G401 (cell line): ENCODE measurements around the gene C22orf23. TPM values are rescaled to one million over a fixed set of nuclear protein-coding genes. Genes with fewer than 3 reads are reported as not detected.

Experiments
- DNase-seq: peaks from one replicate; pipeline ENCODE4 v3.0.0-alpha.2; 2015; ENCODE audit warnings: low spot score
- in situ Hi-C: cut with HindIII; loops from 2 replicates; pipeline ENCODE4 v1.10.0; 2016; ENCODE audit warnings: low sequenced_read_pairs, mixed read lengths
- total RNA-seq: library from RNA; depleted of rRNA; stranded (reverse); fragments of >200 nt; shearing (Covaris generic); gene quantifications from 2 replicates; pipeline ENCODE4 v1.2.3, GENCODE V29; 2014; rRNA removed

Gene C22orf23
- total RNA-seq, 1 experiment from 2014 or later = not detected

DNA sequence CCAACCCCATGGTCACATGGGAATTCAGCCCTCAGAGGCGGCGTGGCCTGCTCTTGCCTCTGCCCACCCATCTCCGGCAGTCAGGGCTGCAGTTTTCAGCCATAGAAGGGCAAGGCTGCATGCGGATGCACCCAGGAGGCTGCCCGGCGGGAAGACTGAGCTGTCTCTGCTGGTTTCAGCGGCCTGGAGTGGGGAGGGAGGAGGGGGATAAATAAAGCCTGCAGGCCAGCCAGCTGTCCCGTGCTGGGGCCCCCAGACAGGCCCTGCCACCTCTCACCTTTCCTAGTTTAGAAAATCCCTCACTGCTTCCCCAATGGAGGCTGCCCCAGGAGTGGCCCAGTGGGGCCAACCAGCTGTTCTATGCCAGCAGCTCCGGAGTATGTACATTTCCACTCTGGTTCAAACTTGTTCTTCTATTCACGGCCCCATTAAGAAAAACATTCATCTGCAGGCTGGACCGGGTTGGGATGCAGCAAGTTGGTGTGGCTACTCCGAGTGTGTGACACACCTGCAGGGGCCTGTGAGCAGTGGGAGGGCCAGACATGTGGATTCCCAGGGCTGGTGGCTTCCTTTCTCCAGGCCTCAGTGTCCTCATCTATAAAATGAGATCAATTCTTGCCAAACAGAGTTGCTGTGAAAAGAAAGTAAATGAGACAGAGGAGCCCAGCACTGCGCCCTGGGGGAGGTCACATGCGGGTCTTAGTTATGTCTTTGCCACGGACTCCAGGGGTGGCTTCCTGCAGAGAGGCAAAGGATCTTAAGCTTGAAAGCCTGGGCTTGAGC is 42.3 kb downstream of the C22orf23 start:
- in situ Hi-C loops = no loop called here
- no peak for DNase-seq

DNA sequence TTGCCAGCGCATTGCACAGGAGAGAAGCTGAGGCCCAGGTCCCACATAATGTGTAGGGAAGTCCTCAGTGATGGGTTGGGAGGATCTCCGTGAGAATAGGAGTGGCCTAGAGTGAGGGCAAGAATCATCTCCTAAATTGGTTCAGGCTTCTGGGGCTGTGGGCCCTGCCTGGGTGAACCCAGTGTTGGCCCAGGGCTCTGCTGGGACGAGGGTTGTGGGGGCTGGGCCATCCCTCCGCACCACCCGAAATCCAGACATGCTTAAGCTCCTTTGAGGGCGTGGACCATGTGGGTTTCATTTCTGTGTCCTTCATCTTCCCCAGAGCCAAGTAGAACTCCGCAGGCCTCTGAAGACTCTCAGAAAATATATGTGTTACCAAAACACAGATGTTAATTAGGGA is 43.6 kb downstream of the C22orf23 start:
- in situ Hi-C loops = no loop called here
- no peak for DNase-seq

DNA sequence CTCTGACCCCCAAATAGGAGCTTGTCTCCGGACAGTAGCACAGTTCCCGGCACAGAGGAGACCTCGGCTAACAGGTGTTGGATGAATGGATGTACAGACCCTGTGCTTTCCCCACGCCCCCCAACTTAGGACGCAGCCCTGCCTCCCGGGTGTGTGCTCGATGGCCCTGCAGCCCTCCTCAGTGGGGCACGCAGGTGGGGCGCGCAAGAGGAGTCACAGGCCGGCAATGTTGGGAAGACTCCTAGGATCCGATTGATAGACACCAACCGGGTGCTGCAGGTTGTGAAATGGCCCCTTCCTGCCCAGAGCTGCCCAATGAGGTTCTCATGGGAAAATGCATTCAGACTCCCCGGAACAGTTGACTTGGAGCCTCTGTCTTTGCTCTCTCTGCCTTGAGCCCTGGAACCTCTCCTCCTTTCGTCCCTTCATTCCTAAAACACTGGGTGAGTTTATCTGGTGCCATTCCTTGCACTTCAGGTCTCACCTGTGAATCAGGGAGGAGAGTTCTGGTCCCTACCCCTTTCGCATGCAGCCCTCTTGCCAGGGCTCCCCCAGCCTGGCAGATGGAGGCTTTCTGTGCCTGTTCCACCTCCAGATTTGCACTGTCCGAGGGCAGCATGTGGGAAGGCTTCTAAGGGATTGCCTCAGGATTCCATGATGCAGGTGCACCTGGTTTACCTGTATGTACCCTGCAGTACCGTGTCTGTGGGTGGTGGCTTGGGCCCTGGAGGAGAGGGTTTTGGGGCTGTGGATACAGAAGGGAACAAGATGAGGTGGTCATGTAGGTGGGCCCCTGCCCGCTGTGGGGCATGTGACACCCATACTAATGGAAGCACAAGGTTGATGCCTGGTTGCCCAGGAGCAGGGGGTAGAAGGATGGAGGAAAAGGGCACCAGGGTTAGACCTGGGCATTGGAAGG is 46.1 kb downstream of the C22orf23 start:
- DNase-seq = peak; percentile 60
- in situ Hi-C loops = no loop called here

DNA sequence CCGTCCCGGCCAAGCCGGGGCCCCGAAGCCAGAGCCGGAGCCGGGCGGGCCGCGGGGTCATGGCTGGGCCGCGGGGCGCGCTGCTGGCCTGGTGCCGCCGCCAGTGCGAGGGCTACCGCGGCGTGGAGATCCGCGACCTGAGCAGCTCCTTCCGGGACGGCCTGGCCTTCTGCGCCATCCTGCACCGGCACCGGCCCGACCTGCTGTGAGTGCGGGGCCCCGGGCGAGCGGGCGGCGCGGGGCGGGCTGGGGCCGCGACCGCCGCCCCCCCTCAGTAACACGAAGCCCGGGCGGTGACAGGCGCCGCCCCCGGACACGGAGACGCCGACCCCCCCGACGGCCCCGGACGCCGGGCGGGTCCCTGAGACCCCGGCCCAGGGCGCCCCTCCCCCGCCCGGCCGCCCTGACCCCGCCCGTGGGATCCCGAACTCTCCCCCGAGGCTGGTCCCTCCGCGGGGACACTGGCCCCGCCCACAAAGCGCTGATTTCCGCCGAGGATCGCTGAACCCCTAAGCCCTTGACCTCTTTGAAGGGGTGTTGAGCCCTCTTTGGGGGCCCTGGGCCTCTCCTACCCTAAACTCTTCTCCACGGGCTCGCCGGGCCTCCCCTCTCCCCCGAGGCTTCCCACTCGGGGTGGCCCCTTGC is 46.9 kb downstream of the C22orf23 start:
- no peak for DNase-seq
- in situ Hi-C loops = no loop called here

DNA sequence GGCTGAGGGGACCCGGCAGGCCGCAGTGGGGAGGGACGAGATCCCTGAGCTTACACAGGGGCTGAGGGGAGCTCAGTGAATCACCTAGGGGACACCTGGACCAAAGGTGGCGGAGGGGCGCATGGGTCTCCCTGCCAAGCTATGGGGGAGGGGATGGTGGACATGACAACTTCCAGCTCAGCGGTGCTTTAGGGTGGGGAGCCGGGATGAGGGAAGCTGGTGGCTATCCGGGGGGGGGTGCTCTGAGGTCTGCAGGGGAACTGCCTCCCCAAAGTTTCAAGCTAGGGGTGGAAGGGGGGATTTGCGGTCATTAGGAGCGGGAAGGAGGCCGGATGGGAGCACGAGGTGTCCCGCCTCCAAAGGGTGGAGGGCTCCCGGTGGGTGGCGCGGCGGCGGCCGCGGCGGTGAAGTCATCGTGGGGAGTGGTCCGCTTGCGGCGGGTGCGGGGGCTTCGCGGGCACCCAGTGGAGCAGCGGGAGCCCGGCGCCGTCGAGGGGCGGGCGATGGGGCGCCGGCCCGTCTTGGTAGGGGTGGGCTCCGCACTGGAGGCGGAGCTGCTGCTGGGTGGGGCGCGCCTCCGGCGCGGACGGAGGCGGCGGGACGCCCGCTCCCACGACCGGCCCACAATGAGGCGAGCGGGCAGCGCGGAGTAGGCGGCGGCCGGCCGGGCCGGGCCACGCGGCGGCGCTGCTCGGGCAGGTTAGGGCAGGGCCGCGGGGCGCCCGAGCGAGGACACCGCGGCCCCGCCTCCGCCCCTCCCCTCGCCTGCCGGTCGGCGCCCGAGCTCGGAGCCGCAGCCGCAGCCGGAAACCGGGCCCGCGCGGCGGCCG is 47.7 kb downstream of the C22orf23 start, which contains the start of gene MICALL1:
Gene MICALL1 (plus strand): TSS at position 764 of the 830 bp plus-strand sequence. CDS start 126 bp downstream, outside the sequence.
- in situ Hi-C loops = no loop called here
- DNase-seq = peak; percentile 61

DNA sequence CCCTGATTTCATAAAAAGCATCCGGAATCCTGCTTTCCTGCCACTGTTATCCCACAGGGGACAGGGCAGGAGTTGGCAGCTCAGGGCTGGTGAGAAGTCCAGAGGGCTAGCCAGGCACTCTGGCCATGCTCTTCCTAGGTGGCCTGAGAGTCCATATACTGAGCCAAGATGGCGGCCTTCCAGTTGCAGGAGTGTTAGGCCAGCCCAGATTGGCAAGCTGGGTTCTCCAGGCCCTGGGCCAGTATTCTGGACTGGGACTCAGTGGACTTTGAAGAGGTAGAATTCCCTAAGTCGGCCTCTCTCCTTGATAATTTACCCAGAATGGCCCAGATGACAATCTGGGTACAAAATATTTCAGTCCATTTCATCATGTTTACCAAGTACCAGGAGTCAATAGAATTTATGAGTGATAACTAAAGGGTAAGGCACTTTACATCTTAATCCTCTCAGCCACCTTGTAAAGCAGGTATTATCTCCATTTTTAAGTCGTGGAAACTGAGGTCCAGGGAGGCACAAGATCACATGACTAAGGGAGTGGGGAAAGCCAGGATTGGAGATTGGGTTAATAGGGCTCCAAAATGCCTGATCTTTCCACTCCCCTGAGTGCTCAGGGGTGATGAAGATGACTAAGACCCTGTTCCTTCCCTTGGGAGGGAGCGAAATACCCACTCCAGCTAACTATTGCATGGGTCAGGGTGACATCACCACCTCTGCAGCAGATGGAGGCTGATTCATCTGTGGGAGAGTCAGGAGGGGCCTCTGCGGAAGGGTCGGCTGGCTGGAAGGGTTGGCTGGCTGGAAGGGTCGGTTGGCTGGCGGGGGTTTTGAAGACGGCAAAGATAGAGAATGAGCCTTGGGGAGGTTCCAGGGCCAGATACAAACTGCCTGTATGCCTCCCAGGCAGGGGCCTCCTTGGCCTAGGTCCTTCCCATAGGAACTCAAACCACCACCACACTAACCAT is 48.5 kb downstream of the C22orf23 start:
- DNase-seq = peak; percentile 91
- in situ Hi-C loops = no loop called here

DNA sequence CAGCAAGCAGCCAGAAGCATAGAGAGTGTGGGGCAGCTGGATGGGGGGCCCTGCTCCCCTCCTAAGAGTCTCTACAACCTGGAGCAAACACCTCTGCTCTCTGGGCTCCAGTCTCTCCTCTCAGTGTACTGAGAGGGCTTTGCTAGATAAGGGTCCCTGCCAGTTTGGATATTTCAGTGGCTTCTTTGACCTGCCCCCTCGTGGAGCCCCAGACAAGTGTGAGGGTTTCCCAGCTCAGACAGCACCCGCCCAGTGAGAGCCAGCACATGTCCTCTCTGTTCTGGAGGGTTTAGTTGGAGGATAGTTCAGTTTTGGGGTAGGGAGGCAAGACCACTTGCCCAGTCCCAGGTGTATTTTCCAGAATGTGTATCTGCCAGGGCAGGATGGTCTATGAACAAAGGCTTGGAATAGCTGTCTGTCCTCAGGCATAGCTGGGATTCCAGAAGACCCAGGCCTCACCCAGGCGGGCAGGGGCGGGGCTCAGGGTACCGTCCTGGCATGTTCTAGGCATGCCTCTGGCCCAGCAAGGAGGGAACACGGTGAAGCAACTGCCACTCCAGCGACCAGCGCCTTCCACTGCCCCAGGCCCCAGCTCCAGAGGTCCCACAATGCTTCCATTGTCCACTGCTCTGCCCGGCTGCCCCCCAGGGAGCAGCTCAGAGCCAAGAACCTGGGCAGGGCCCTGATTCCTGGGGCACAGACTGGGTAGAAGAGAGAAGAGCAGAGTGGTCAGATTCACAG is 54.8 kb downstream of the C22orf23 start:
- in situ Hi-C loops = no loop called here
- no peak for DNase-seq

DNA sequence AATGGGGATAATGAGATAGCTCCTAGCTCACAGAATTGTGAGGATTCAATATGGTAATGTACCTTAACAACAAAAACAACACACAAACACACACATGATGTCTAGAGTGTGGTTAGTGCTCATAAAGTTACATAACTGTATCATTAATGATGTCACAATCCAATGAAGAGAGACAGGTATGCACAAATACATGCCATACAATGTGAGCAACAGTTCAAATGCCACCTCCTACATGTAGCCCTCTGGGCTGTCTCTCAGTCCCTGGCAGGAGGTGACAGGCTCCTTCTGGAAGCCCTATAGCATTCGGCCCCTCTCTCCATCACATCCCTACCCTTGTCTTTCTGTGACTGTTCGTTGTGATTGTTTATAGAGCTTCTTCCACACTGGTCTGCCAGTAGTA is 55.6 kb downstream of the C22orf23 start:
- in situ Hi-C loops = no loop called here
- DNase-seq = no peak

DNA sequence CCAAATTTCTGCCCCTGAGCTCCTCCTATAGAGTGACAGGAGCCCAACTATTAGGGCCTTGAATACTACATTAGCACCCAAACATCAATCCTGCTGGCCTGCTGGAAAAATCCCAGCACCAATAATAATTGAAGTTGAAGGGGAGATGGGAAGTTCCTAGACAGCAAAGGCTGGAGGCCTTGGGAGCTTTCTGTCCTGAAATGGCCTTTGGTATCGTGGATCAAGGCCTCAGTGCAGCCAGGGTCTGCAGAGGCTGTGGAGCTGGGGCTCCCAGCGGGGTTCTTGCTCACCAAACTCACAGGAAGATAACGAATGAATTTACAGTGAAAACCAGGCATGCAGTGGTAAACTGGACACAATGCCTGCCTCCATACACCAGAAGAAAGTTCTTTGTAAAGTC is 56.5 kb downstream of the C22orf23 start:
- DNase-seq = no peak
- in situ Hi-C loops = no loop called here

DNA sequence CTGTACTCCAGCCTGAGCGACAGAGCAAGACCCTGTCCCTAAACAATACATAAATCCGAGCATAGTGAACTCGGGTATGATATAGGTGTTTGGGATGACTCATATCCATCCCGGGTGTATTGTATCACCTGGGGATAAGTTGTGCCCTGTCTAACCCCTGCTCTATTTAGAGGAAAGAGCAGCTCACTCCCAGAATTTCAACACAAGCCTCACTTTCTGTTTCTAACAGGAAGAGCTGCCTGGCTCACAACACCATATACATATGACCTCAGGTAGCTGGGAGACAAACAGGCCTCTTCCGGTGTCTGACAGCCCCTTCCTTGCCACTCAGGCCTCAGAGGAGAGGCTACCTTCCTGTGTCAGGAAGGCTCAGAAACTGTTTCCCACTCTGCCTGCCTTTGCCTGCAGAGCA is 57.2 kb downstream of the C22orf23 start:
- no peak for DNase-seq
- in situ Hi-C loops = no loop called here

DNA sequence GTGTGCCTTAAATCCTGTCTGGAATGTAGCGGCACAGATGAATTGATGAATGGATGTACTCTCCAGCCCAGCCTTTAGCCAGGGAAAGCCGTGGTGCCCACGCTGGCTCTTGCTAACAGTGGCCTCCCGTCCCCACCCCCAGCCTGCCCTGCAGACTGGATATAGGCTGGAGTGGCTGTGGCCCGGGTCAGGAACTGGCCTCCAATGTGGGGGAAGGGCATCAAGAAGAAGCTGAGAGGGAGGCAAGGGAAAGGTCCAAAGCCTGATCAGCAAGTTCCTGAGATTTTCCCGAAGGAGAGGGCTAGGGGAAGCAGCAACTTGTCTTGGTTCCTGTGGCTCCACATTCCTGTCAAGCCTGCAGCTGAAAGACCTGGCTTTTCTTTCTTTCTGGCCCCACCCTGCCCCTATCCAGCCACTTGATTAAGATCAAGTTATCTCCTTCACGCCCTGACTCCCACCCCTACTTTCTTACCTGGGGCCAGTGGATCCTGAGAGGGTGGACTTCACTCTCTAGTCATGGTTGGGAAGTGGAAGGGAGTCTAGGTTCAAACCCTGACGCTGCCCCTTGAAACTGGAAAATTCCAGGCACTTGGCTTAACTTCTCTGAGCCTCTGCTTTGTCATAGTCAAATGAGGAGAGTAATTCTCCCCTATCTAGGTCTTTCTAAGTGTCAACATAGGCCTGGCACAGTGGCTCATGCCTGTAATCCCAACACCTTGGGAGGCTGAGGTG is 58.3 kb downstream of the C22orf23 start:
- DNase-seq = no peak
- in situ Hi-C loops = no loop called here

DNA sequence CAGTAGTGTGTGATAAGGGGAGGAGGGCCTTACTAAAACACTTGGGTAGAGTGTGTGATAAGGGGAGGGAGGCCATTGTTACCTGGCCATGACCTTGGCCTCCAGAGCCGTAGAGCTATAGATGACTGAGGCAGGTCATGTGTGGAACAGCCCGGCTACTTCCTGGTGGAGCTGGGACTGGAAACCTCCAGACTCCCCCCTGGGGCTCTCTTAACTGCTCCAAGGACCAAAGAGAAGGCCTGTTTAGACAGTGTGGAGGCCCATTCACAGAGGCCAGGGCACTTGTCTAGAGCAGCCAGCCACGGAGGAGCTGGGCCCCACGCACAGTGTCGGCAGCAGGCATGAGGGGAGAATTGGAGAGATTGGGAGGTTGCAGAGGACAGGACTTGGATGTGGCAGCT is 59.8 kb downstream of the C22orf23 start:
- in situ Hi-C loops = no loop called here
- no peak for DNase-seq

Other genes starting within 250 kb of the C22orf23 start
- gene GCAT, start 145.7 kb downstream of the C22orf23 start, total RNA-seq = 35.6 and 44.6 TPM in 2 replicates
- gene GALR3, start 130.2 kb downstream of the C22orf23 start, total RNA-seq = not detected in 2 replicates
- gene ANKRD54, start 109.3 kb downstream of the C22orf23 start, total RNA-seq = 41.7 and 46.3 TPM in 2 replicates
- gene EIF3L, start 104.2 kb downstream of the C22orf23 start, total RNA-seq = 595 and 685 TPM in 2 replicates
- 20.4 and 27.6 TPM in 2 replicates for gene MICALL1, start 47.3 kb downstream of the C22orf23 start, total RNA-seq
- gene POLR2F, start 98 bp upstream of the C22orf23 start, total RNA-seq = 225 and 303 TPM in 2 replicates
- gene SOX10, start 31.0 kb upstream of the C22orf23 start, total RNA-seq = not detected in 2 replicates
- 23.3 and 35.1 TPM in 2 replicates for gene PICK1, start 103.8 kb upstream of the C22orf23 start, total RNA-seq
- gene SLC16A8, start 130.6 kb upstream of the C22orf23 start, total RNA-seq = not detected in 2 replicates
- 0.20 and 0.55 TPM in 2 replicates for gene BAIAP2L2, start 157.1 kb upstream of the C22orf23 start, total RNA-seq
- 11.4 TPM in 2 replicates for gene PLA2G6, start 228.2 kb upstream of the C22orf23 start, total RNA-seq
- gene MAFF, start 248.4 kb upstream of the C22orf23 start, total RNA-seq = 10.5 and 11.9 TPM in 2 replicates